T-helper 1 cell (primary cell): ENCODE measurements around the gene GNG12.

Experiments used
- DNase-seq, 5 donors: peaks; one replicate each; pipeline ENCODE4 v3.0.0-alpha.2; 2012 to 2020

Gene GNG12

DNA sequence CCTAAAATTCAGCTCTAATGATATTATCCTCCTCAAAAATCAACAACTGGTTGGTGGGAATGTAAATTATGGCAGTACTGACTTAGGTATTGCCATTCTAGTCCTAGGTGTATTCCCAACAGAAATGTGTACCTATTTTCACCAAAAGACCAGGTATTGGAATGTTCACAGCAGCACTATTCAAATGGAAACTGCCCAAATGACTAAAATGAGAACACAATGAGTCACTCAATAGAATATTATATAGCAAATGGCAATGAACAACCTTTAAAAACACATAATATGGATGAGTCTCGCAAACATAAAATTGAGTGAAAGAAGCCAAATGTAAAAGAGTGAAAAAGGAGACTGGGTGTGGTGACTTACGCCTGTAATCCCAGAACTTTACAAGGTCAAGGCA, 103.4 kb downstream of the GNG12 start:
- DNase-seq: peak in 1 of 5 donors; percentile 19

DNA sequence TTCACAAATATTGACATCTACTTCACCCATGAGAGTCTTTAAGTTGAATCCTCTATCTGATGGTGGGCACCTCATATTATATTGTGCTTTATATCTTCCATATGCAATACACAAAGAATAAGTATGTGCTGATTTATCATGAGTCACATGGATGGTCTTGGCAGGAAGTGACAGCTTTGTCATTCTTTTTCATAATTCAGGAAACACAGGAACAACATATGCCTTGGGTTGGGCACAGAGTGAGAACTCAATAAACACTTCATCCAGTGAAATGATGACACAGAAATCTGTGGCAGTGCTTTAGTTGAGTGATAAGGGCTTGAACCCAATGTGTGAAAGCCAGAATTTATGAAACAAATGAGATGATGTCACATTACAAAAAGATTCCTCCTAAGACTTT, 107.0 kb downstream of the GNG12 start:
- DNase-seq: no peak

DNA sequence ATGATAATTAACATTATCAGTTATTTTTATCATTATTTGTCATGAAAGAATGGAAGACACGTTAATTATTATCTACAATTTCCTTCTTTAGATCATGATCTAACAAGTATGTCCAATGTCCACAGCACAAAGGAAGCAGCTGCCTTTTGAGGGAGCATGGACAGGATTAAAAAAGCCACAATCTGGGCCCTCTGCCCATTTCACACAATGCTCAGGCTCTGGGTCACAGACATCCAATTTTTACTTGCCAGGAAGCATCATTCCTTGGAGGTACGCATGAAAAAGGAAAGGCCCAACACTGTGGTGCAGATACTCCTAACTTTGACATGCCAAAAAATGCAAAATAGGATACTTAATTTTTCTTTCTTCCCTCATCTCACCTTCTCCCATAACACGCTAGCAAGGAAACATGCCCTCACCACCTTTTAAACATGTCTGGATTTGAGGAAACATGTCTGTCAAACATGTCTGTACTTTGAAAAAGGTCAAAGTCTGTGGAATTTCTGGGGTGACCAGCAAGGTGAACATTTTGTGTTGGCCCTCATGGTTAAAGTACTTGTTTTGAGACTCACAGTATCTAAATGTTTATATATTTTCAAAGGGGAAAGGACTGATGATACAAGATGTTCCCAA, 108.2 kb downstream of the GNG12 start:
- DNase-seq: no peak

DNA sequence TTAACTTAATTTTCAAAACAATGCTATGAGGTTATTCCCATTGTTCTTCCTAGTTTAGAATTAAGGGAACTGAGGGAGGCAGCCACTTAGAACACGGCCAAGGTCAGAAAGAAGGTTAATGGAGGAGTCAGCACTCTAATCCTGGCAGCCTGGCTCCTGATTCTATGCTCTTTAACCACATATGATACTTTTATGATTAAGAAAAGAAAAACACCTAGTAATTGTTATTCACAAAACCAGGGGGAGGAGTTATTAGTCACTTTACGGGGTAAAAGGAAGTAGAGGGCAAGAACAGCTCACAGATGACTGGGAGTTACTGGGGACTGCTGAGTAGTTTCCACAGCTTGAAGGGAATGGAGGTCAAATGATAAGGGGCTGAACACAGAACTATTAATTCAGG, 109.6 kb downstream of the GNG12 start:
- peak in 1 of 5 donors; percentile 23 for DNase-seq

GRCh38 chr1:67723126-67723525, 110.1 kb downstream of the GNG12 start:
- DNase-seq: no peak

DNA sequence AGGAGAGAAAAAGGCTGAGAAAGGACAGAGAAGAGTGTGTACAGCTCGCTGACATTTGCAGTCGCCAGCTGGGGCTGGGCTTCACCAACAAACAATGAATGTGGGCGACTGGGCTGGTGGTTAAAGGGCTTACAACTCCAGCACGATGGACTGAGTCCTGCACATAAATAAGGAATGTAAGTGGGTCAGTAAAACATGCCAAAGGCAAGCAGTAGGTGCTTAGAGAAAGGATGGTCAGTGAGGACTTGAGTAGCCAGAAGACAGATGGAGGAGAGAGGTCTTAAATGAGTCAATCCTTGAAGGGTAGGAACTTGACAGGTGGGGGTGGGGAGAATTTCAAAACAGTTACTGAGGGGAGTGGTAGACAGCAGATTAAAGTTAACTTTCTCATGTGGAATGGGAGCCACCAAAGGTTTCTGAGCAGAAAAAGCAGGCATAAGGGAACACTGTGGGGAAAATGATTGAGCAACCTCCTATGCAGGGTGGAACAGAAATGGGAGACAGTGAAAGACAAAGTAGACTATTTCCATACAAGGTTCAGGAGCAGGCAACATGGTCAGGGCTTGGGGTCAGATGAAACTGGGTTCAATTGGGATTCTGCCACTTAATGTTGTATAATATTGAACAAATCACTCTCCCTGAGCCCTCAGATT, 110.8 kb downstream of the GNG12 start:
- no peak for DNase-seq

- no peak for DNase-seq
Measured at GRCh38 chr1:67721650-67722291, 111.5 kb downstream of the GNG12 start.

- DNase-seq: no peak
Measured at GRCh38 chr1:67721112-67721511, 112.2 kb downstream of the GNG12 start.

GRCh38 chr1:67719329-67720196, 113.7 kb downstream of the GNG12 start:
- no peak for DNase-seq

GRCh38 chr1:67717876-67718275, 115.4 kb downstream of the GNG12 start:
- no peak for DNase-seq

DNA sequence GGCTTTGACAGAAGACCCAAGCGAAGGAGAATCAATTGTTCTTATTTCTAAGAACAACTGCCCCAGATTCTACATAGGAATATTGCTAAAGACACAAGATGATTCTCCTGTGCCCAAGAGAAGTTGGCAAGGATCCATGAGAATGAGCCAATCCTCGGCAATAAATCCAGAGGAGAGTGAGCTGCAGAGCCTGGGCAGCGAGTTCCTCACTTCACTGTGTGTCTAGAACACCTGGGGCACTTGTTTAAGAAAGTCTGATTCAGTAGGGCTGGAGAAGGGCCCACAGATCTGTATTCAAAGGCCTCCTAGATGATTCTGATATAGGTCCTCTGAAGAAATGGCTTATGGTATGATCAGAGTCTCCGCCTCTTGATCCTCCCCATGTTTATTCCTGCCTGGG, 116.5 kb downstream of the GNG12 start:
- no peak for DNase-seq

DNA sequence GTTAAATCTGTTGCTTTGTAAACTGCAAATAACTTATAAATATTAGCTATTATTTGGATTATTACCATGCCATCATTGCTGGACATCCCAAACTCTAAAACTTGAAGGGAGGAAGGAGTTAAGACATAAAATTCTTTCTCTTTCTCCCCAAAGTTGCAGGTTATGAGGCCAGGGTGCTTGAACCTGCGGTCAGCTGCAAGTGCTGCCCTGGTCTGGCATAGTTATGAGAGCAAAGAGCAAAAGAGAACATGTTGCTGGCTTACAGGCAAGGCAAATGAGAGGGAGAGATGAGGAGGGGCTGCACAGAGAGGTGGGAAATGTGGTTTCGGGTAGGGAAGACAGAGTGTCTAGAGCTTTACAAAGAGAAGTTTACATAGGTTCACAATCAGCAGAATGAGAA, 117.4 kb downstream of the GNG12 start:
- DNase-seq: no peak

DNA sequence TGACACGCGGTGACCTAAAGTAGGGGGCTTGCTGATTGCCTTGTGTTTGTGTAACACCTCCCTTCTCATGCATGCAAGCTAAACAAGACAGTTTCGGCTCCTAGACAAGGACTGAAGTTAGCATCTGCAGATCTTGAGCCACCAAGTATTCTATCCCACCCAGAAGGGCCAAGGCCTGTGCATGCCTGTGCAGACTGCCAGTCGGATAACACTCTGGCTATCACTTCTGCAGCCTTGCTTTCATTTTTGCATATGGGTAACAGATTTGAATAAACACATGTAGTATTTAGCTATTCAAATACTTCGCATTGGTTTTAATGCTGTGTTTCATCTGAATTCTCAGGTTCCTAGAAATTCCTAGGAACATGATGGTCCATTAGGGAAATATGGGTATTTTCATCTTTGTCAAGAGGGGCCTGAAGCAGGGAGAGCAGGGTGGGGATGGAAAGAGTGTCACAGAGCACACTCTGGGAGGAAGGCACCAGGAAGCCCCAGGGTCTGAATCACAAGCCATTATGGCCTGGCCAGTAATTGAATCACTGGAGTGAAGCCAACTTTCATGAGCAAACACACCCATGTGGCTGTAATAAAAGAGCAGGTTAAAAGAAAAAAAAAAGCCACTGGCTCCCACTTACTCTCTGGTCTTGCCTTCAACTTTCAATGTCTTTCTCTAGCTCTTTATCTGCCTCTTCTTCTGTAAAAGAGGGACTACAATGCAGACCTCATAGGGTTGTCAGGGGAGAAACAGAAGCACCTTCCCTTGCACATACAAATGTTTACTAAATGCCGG, 120.0 kb downstream of the GNG12 start:
- no peak for DNase-seq

- no peak for DNase-seq
Measured at GRCh38 chr1:67711855-67712212, 121.4 kb downstream of the GNG12 start.

- no peak for DNase-seq
Measured at GRCh38 chr1:67711158-67711854, 122.0 kb downstream of the GNG12 start.

GRCh38 chr1:67710417-67710816, 122.8 kb downstream of the GNG12 start:
- DNase-seq: no peak

GRCh38 chr1:67708606-67709005, 124.7 kb downstream of the GNG12 start:
- no peak for DNase-seq

DNA sequence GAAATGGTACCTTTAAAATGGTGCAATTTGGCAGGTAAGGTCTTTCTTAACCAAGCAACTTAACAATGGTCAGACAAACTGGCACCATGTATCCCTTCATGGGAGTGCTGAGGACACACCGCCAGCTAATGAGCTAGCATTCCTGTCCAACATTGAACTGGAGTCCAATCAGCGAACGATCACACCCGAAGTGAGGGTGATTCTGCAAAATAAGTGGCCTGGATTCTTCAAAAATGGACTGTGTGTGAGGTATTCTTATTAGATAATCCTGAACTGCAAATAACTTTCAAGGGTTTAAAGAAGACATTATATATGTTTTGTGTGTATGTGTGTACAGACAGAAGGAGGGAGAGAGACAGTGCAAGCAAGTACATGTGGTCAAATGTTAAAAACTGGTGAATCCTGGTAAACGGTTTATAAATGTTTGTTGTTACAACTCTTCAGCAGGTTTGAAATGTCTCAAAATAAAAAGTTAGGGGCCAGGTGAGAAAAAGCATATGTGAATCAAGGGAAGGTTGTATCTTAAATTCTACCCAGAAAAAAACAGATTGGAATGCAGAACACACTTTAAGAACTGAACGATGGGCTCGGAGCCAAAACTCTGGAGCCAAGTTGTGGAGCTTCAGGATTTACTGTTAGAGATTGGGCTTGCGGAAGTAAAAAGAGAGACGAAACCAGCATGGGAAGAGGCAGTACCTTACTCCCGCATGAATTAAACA, 127.4 kb downstream of the GNG12 start:
- DNase-seq: no peak

- no peak for DNase-seq
Measured at GRCh38 chr1:67704351-67704750, 128.9 kb downstream of the GNG12 start.

- DNase-seq: no peak
Measured at GRCh38 chr1:67701876-67702275, 131.4 kb downstream of the GNG12 start.
